MM.1S (cell line): ENCODE results near the gene PFN3.

Experiments used
- EZH2 ChIP-seq: fragments of 300-600 bp; sonication (generic); optimal IDR thresholded peaks from 2 replicates; pipeline ENCODE3; 2017; ENCODE audit warnings: low read depth, mild to moderate bottlenecking, antibody characterized with exemption, low read length, mixed read lengths
- TF ChIP-seq, protein P1 (sequence below): fragments of 300-600 bp; sonication (generic); IDR thresholded peaks from 2 replicates; pipeline ENCODE4 v1.5.1; 2016; ENCODE audit warnings: antibody characterized with exemption, low read length, mixed read lengths

DNA sequence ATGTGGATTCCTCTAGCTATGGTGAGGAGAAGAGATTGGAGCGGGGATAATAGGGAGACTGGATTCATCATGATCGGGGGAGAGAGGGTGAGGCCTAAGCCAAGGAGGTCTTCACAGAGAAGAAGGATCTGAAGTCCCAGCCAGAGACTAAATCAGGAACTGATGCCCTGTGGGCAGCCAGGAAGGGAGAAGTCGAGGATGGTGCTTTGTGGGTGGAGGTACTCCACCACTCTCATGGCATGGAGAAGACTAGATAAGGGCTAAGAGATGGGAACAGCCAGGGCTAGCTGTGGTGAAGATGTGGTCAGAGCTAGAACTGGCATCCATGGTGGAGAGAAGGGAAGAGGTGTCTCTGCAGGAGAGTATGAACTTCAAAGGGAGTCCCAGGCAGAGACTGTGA is 45.8 kb downstream of the PFN3 start:
- TF ChIP-seq, protein P1, sequence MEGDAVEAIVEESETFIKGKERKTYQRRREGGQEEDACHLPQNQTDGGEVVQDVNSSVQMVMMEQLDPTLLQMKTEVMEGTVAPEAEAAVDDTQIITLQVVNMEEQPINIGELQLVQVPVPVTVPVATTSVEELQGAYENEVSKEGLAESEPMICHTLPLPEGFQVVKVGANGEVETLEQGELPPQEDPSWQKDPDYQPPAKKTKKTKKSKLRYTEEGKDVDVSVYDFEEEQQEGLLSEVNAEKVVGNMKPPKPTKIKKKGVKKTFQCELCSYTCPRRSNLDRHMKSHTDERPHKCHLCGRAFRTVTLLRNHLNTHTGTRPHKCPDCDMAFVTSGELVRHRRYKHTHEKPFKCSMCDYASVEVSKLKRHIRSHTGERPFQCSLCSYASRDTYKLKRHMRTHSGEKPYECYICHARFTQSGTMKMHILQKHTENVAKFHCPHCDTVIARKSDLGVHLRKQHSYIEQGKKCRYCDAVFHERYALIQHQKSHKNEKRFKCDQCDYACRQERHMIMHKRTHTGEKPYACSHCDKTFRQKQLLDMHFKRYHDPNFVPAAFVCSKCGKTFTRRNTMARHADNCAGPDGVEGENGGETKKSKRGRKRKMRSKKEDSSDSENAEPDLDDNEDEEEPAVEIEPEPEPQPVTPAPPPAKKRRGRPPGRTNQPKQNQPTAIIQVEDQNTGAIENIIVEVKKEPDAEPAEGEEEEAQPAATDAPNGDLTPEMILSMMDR, result no peak
- TF ChIP-seq EZH2, result no peak
